ACHN (cell line): ENCODE data around the gene KLRF1.

Experiments
- DNase-seq: peaks from one replicate; pipeline ENCODE4 v3.0.0-alpha.2; 2015
- in situ Hi-C: cut with HindIII; loops from 2 replicates; pipeline ENCODE4 v1.10.0; 2017; ENCODE audit warnings: low sequenced_read_pairs, low pct_ligation_motif_present, low pct_unique_long_range_greater_than_20kb

Gene KLRF1

DNA sequence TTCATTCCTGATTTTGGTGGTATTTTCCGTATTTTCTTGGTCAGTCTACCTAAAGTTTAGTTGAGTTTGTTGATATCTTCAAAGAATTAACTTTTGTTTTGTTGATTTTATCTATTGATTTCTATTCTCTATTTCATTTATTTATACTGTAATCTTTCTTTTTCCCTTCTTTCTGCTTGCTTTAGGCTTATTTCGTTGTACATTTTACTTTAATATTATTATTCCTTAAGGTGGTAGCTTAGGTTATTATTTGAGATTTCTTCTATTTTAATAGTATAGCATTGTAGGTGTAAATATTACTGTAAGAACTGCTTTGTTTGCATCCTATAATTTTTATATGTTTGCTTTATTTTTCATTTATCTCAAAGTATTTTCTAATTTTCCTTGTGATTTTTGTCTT, 21.4 kb upstream of the KLRF1 start:
- DNase-seq, result no peak
- in situ Hi-C loops, result no loop called here

DNA sequence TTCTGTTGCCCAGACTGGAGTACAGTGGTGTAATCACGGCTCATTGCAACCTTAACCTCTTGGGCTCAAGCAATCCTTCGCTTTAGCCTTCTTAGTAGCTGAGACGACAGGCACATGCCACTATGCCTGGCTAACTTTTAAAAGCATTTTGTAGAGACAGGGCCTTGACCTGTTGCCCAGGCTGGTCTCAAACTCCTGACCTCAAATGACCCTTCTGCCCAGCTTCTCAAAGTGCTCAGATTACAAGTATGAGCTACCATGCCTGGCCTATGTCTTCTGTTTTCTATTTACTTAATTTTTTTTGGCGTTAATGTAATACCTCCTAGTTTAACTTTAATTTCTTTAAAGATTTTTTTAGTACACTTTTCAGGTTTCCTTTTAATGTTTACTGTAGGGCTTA, 20.6 kb upstream of the KLRF1 start:
- in situ Hi-C loops, result no loop called here
- no peak for DNase-seq

DNA sequence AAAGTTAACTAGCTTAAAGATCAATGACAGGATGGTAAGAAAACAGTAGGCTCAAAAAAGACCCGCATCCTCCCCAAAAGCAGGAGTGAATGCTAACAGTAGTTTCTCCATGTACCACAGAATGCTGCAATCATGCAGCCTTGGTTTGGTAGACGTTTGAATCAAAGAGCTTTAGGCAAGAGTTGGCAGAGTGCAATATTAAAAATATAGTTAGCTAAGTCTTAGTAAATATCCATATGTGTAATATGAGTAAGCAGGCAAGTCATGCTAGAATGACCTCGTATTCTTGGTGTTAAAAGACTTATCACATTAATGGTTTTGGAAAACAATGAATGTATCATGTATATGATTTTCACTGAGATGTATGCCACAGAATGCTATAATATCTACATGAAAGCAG, 18.8 kb upstream of the KLRF1 start:
- no peak for DNase-seq
- in situ Hi-C loops, result no loop called here

DNA sequence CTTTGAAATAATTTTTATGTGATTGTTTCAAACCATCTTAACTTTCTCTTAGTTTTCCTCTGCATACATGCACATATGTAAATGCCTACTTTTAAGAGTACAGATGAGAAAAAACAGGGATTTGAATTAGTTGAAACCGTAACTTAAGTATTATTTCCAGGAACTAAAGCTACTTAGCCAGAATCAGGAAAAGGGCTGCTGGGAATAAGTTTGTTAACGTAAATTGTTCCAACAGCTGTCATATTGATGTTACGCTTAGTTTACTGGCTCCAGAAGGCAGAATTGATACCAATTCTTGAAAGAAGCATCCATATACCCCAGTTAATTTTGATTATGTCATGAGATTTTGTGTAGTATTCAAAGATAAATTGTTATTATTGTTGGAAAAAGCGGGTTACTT, 17.9 kb upstream of the KLRF1 start:
- in situ Hi-C loops, result no loop called here
- DNase-seq, result no peak

DNA sequence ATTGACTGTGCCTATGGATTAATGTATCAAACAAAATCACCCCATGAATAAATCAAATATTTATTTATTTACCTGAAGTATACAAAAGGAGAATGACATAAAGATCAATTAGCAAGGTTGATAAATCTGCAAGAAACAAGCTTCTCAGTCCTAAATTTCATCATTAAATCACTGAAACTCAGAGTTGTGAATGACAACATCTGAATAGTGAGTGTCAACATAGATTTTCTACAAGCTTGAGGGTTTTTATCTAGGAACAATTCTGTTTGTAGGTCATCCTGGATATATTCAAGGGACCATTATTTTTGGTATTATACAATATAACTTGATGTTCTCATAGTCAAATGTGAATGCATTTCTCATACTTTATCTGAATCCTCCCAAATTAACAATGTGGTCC, 17.4 kb upstream of the KLRF1 start:
- in situ Hi-C loops, result no loop called here

DNA sequence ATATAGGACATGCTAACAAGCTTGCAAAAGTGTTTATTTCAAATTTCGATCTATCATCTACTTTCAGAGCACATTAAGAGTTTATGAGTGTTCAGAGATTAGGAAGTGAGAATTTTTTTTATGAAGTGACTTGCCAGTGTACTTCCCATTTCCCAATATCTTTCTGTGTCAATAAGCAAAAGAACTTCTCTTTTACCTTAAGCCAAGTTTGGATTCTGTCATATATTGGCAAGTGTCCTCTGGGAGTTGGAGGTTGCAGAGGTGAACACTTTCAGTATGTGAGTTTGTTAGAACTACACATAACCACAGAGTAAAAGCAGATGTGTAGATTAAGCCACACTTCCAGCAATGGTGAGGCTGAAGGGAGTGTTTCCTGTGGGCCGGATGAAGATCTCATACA, 16.6 kb upstream of the KLRF1 start:
- no peak for DNase-seq
- in situ Hi-C loops, result no loop called here

More for the DNA sequence above, 17.4 kb upstream of the KLRF1 start:
- no peak for DNase-seq

DNA sequence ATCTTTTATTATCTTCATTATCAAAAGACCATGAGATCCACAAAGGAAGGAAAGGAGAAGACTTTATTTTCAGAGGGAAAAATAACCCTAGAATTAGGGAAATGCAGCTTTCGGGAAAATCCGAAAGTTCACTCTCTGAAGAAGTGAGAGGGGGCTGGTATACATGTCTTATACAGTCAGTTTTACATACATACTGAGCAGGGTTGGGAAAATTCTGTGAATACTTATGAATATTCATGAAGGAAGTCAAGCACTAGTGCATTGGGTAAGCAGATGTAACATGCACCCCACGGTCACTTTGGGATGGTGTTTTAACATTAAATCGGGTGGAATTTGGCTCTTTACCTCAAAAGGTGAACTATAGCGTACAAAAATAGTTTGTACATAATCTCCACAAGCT, 15.7 kb upstream of the KLRF1 start:
- in situ Hi-C loops, result no loop called here
- DNase-seq, result no peak

DNA sequence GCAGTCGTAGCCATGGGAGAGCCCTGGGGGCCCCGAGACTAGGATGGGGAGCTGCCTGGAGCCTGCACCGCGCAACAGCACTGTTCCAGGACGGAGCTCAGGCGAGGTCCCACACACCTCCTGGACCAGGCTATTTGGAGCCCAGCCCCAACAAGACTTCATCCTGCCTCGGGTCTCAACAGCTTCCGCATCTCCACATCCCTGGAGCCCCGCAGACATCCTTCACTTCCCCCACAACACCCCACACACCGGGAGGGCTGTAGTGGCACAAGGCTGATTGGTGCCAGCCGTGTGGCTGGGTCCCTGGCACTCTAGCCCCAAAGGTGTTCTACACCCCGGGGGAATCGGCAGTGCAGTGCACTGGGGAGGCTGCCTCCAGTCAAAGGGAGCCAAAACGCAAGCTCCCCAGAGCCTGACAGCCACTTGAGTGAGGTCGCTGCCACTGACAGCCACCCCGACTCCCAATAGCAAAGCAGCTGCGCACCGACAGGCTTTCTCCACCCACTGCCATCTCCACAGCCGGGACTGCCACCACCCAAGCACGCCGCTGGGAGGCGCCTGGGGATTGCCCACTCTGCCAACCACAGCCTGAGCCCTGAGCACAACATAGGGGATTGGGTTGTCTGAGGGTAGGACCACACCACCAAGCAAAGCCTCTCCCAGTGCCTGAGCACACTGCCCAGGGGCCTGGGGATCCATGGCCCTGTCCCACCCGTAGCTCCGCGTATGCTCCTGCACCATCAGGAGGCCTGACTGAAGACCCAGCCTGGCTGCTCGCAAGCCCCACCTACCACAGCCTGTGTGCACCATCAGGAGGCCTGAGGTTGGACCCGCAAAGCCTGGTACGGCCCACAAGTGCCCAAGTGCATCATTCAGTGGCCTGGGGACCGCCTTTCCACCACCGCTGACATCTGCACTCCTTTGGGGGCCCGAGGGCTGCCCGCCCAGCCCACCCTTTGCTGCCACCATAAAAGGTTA, 13.2 kb upstream of the KLRF1 start:
- peak; percentile 69 for DNase-seq
- in situ Hi-C loops, result no loop called here

DNA sequence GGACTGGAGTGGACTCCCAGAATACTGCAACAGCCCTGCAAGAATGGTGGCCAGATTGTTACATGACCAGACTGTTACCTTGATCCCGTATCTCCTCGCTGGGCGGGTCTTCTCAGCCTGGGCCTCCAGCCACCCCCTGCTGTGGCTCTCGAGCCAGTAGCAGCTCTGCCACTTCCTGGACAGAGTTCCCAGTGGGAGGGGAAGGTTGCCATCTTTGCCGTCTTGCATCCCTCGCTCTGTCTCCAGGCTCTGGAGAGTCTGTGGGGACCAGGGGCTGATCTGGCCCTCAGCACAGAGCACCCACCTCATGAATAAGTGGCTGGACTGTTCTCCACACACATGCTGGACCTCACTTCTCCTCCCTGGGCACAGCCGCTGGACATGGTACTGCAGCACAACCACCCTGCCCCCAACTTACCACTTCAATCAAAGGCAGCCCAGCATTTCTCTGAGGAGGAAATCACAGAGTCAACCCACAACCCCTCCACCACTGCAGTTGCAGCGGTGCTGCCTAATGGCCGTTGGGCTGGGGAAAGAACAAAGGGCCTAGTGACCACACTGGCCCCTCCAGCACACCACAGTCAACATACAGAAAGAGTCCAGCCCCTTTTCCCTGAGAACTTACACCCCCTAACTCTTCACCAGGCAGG, 6.9 kb upstream of the KLRF1 start:
- DNase-seq, result no peak
- in situ Hi-C loops, result no loop called here

DNA sequence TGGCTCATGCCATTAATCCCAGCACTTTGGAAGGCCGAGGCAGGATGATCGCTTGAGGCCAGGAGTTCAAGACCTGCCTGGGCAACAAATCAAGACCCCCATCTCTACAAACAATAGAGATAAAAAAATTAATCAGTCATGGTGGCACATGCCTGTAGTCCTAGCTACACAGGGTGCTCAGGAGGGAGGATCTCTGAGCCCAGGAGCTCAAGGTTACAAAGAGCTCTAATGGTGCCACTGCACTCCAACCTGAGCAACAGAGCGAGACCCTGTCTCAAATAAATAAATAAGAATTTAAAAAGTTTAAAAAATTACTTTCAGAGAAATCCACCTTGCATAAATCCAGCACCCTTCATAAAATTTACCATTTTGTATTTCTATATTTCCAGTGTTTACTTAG, 2.2 kb downstream of the KLRF1 start:
- in situ Hi-C loops, result no loop called here

DNA sequence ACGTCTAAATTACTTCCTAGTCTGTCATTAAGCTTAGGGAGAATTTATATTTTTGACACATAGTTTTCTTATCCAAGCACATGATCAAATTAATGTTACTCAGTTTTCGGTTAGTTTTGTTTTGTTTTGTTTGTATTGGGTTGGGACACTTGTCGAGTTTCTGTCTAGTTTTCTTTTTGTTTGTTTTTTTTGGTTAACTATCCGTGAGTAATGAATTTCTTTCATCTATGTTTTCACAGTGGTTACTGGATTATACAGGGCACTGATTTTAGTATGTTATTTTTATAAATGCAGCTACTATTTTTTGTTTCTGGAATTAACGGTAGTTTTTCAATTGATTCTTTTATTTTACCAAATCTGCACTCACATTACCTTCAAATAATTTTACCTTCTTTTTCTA, 2.7 kb downstream of the KLRF1 start:
- in situ Hi-C loops, result no loop called here
- DNase-seq, result no peak

More for the DNA sequence above, 2.2 kb downstream of the KLRF1 start:
- DNase-seq, result no peak

DNA sequence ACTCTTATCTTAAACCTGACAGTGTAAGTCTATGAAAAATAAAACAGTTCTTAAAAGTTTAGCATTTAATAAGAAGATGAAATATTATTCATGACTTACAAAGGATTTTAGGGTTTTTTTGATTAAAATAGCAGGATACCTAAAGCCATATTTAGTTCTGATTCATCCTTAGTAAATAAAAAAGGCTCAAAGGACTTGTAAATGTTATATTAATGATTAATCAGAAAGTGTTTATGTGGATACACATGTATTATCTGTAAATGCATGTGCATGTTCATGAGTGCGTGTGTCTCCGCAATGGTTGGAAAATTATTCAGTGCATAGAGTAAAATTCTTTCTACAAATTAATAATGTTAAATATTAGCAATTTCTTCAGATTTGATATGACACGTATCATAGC, 4.4 kb downstream of the KLRF1 start:
- DNase-seq, result no peak
- in situ Hi-C loops, result no loop called here

DNA sequence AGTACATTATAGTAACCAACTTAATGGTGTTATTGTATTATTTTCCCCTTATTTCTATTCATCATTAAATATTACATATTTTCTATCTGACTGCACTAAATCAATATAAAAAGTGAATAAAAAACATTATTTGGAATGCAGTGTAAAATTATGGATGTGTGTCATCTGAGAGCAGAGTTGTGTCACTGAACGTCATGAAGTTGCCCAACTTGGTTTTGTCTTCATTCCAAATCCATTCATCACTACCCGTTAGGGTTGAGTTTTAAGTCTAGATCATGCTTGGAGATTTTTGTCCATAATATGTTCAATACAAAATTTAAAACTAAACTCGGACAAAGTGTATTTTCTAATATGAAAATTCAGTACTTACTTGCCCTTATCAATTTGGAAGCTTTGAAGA, 16.1 kb downstream of the KLRF1 start:
- no peak for DNase-seq
- in situ Hi-C loops, result no loop called here

DNA sequence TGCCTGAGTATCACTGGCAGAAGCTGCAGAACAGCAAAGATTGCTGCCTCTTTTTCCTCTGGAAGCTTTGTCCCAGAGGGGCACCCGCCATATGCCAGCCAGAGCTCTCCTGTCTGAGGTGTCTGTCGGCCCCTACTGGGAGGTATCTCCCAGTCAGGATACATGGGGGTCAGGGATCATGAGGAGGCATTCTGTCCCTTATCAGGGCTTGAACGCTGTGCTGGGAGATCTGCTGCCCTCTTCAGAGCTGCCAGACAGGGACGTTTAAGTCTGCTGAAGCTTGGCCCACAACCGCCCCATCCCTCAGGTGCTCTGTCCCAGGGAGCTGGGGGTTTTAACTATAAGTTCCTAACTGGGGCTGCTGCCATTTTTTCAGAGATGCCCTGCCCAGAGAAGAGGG, 21.6 kb downstream of the KLRF1 start:
- no peak for DNase-seq
- in situ Hi-C loops, result no loop called here

DNA sequence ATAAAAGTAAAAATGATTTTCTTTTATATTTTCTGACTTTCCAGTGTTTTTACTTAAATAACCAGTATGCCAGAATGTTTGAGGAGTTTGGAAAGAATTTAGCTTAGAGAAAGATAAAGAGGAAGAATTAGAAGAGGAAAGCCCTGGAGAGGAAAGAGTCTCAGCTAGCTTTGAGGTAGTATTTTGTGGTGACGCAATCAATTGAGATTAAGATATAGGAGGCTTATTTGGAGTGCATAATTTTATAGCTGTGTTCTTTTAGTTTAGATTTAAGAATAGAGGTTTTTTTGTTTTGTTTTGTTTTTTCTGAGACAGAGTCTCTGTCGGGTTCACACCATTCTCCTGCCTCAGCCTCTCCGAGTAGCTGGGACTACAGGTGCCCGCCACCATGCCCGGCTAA, 23.8 kb downstream of the KLRF1 start:
- in situ Hi-C loops, result no loop called here
- DNase-seq, result no peak

DNA sequence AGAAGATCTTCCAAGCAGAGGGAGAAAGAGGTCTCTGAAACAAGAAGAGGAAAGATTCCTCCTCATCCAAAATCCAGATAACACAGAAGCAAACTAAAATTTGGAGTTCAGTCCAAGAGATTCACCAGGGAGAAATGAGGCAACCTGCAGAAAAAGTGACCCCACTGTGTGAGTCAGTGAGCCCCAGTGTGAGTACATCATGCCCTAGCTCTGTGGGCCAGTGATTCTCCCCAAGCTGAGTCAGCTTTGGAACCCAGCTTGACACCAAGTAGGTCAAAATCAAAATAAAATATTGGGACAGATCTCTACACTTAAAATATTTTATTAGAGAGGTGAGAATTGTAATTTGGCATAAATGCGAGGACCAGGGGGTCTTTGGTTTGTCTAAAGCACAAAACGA, 24.6 kb downstream of the KLRF1 start:
- in situ Hi-C loops, result no loop called here
- no peak for DNase-seq

DNA sequence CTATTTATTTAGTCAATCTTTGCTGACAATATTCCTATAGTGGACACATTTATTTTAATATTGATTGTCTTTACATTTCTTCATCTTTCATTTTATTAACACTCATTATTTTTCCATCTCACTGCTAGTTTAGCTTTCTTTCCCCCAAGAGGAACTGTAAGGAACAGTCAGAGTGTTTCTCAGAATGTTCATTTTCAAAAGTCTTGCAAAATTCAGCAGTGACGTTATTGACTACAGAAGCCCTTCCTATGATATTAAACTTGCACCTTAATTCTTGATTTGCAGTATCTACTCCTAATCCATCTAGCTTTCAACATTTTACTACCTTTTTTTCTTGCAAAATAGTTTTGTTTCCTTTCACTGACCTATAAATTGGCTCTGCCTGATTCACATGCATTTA, 28.9 kb downstream of the KLRF1 start:
- in situ Hi-C loops, result no loop called here
- DNase-seq, result no peak

DNA sequence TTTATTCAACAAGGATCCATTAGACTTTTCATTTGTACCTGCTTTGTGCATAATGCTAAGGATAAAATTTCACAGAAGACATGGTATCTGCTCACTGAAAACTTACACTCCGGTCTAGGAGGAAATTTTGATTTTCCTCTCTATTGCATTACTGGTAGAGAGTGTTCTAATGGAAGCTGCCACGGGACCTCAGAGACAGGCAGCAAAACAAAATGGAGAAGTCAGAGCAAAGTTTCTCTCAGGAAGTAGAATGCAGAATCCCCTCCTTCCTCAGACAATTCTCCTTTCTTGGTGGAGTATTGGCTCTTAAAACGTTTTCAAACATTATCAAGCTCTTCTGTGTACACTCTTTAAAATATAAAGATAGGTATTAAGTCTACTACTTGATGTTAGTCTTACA, 29.6 kb downstream of the KLRF1 start:
- in situ Hi-C loops, result no loop called here
- no peak for DNase-seq

DNA sequence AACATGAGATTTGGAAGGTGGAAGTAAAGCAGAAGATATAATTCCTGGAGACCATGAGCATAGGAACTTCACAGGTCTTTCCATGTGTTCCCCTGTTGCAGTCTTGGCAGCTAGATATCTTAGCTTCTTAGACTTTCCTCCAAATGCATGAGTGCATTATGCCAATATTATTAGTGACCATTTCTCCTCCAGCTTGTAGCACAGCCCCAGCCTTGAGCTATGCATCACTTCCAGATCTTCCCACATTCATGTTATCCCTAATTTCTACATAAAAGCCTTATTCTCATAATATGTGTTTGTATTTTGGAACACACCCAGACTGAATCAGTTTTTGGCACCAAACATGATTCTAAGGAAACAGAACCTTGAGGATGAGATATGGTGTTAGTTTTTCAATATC, 30.9 kb downstream of the KLRF1 start:
- in situ Hi-C loops, result no loop called here
- no peak for DNase-seq
